GM23338 (cell line): ENCODE results near the gene CCNF. TPM values are rescaled to one million over a fixed set of nuclear protein-coding genes. Genes with fewer than 3 reads are reported as not detected.

Experiments
- ATAC-seq: fragments of 200-7000 bp; cut with Tn5 transposase; 3 replicates; pipeline ENCODE4 v1.9.1; 2020
- DNase-seq: peaks from one replicate; pipeline ENCODE4 v3.0.0-alpha.2; 2015; ENCODE audit warnings: low spot score
- H2AFZ ChIP-seq: fragments of 200-600 bp; sonication (generic); 2 replicates; pipeline ENCODE4 v1.8.0; 2016; ENCODE audit warnings: antibody characterized with exemption, mild to moderate bottlenecking, moderate library complexity
- H3F3A ChIP-seq: fragments of 200-600 bp; sonication (generic); replicated peaks from 2 replicates; pipeline ENCODE4 v1.8.0; 2017; ENCODE audit warnings: antibody characterized with exemption, mixed run types, low read depth
- H3K27ac ChIP-seq: fragments of 200-600 bp; sonication (generic); 2 replicates; pipeline ENCODE4 v1.6.1; 2016; ENCODE audit warnings: low read depth
- H3K27me3 ChIP-seq: fragments of 200-600 bp; sonication (generic); 2 replicates; pipeline ENCODE4 v1.8.0; 2016; ENCODE audit warnings: mild to moderate bottlenecking, mixed run types, moderate library complexity; ENCODE audit not compliant: insufficient read depth
- H3K36me3 ChIP-seq: fragments of 200-600 bp; sonication (generic); 2 replicates; pipeline ENCODE4 v1.8.0; 2016; ENCODE audit warnings: mild to moderate bottlenecking; ENCODE audit not compliant: insufficient read depth
- H3K4me1 ChIP-seq: fragments of 200-600 bp; sonication (generic); 2 replicates; pipeline ENCODE4 v1.8.0; 2016; ENCODE audit warnings: mild to moderate bottlenecking, moderate library complexity; ENCODE audit not compliant: insufficient read depth
- H3K4me2 ChIP-seq: fragments of 200-600 bp; sonication (generic); 2 replicates; pipeline ENCODE4 v1.7.1; 2017; ENCODE audit warnings: mixed run types
- H3K4me3 ChIP-seq: fragments of 200-600 bp; sonication (generic); 2 replicates; pipeline ENCODE4 v1.6.1; 2016; ENCODE audit warnings: mixed run types
- H3K79me2 ChIP-seq: fragments of 200-600 bp; sonication (generic); replicated peaks from 2 replicates; pipeline ENCODE4 v1.8.0; 2017; ENCODE audit warnings: mild to moderate bottlenecking; ENCODE audit not compliant: insufficient read depth
- H3K9me2 ChIP-seq: fragments of 200-600 bp; sonication (generic); 2 replicates; pipeline ENCODE4 v1.8.0; 2017; ENCODE audit not compliant: insufficient read depth
- H4K20me1 ChIP-seq: fragments of 200-600 bp; sonication (generic); replicated peaks from 2 replicates; pipeline ENCODE4 v1.8.0; 2017; ENCODE audit warnings: mild to moderate bottlenecking; ENCODE audit not compliant: insufficient read depth
- H3K27ac Mint-ChIP-seq: 2 replicates; pipeline ENCODE4 v1.8.0; 2020; ENCODE audit warnings: inconsistent platforms, mild to moderate bottlenecking, moderate library complexity, mixed read lengths
- H3K27me3 Mint-ChIP-seq: 3 replicates; pipeline ENCODE4 v1.8.0; 2022; ENCODE audit warnings: low read depth, mild to moderate bottlenecking, moderate library complexity, mixed read lengths, inconsistent platforms; ENCODE audit not compliant: insufficient read depth, poor library complexity
- H3K36me3 Mint-ChIP-seq: 3 replicates; pipeline ENCODE4 v1.8.0; 2021; ENCODE audit warnings: low read depth, mild to moderate bottlenecking, inconsistent platforms, moderate library complexity, mixed read lengths
- H3K4me1 Mint-ChIP-seq: 3 replicates; pipeline ENCODE4 v1.8.0; 2020; ENCODE audit warnings: mild to moderate bottlenecking, inconsistent platforms, mixed read lengths
- H3K4me3 Mint-ChIP-seq: 3 replicates; pipeline ENCODE4 v1.8.0; 2021; ENCODE audit warnings: moderate library complexity, mild to moderate bottlenecking, inconsistent platforms, mixed read lengths
- H3K9me3 Mint-ChIP-seq: 3 replicates; pipeline ENCODE4 v1.8.0; 2020; ENCODE audit warnings: moderate library complexity, mild to moderate bottlenecking, inconsistent platforms, mixed read lengths
- CREB1 ChIP-seq: fragments of 250-450 bp; sonication (Bioruptor Pico); IDR thresholded peaks from 2 replicates; pipeline ENCODE4 v1.5.0; 2020; ENCODE audit warnings: low read depth, mild to moderate bottlenecking, moderate library complexity
- EZH2 ChIP-seq: fragments of 200-600 bp; sonication (generic); IDR thresholded peaks from one replicate; pipeline ENCODE4 v1.8.0; 2017; ENCODE audit warnings: antibody characterized with exemption, mild to moderate bottlenecking, low read depth; ENCODE audit not compliant: unreplicated experiment
- EZH2phosphoT487 ChIP-seq: fragments of 200-600 bp; sonication (generic); IDR thresholded peaks from one replicate; pipeline ENCODE4 v1.8.1; 2018; ENCODE audit warnings: antibody characterized with exemption; ENCODE audit not compliant: unreplicated experiment
- JUNB ChIP-seq: IDR thresholded peaks from one replicate; pipeline ENCODE4 v1.6.1; 2016; ENCODE audit warnings: antibody characterized with exemption; ENCODE audit not compliant: unreplicated experiment
- NANOG ChIP-seq: IDR thresholded peaks from 2 replicates; pipeline ENCODE4 v1.6.1; 2016; ENCODE audit warnings: antibody characterized with exemption, borderline replicate concordance
- POLR2AphosphoS5 ChIP-seq: IDR thresholded peaks from 2 replicates; pipeline ENCODE4 v1.6.1; 2016; ENCODE audit warnings: antibody characterized with exemption, low read depth
- STAT1 ChIP-seq: IDR thresholded peaks from one replicate; pipeline ENCODE4 v1.6.1; 2016; ENCODE audit warnings: antibody characterized with exemption; ENCODE audit not compliant: unreplicated experiment
- ZNF114 ChIP-seq: fragments of 250-450 bp; sonication (Bioruptor Pico); IDR thresholded peaks from 2 replicates; pipeline ENCODE4 v1.5.0; 2020; ENCODE audit warnings: mild to moderate bottlenecking, moderate library complexity
- ZNF331 ChIP-seq: fragments of 250-450 bp; sonication (Bioruptor Pico); IDR thresholded peaks from 2 replicates; pipeline ENCODE4 v1.5.0; 2020; ENCODE audit warnings: low read depth, mild to moderate bottlenecking, moderate library complexity
- polyA plus RNA-seq: library from polyadenylated mRNA; unstranded; fragments of >200 nt; fragmentation: Nextera tagmentation; extraction: Ambion mirVana; gene quantifications from 2 replicates; pipeline ENCODE4 v1.2.1, GENCODE V29; 2016
- total RNA-seq: library from RNA; depleted of rRNA; stranded (reverse); fragments of >200 nt; shearing (Covaris generic); gene quantifications from 2 replicates; pipeline ENCODE4 v1.2.3, GENCODE V29; 2014
- TF ChIP-seq, protein P1 (sequence below): IDR thresholded peaks from 2 replicates; pipeline ENCODE4 v1.6.1; 2016; ENCODE audit warnings: antibody characterized with exemption
- TF ChIP-seq, protein P2 (sequence below): IDR thresholded peaks from one replicate; pipeline ENCODE4 v1.6.1; 2018; ENCODE audit warnings: antibody characterized with exemption; ENCODE audit not compliant: unreplicated experiment
- TF ChIP-seq, protein P3 (sequence below), 2 experiments: fragments of 200-600 bp in 1 of 2; sonication (generic) in 1 of 2; conservative IDR thresholded peaks; 2 replicates each; pipeline versions ENCODE4 v1.5.1 to v1.6.1; 2016 to 2017; ENCODE audit warnings: antibody characterized with exemption in 2 of 2, low read depth in 2 of 2, mild to moderate bottlenecking in 2 of 2, moderate library complexity in 1 of 2

CCNF gene
- total and polyA plus RNA-seq, 2 experiments from 2014 or later = 21.2 to 54.2 TPM

GRCh38 chr16:2494616-2495015, 65.4 kb downstream of the CCNF start (continued):
- TF ChIP-seq, protein P1, sequence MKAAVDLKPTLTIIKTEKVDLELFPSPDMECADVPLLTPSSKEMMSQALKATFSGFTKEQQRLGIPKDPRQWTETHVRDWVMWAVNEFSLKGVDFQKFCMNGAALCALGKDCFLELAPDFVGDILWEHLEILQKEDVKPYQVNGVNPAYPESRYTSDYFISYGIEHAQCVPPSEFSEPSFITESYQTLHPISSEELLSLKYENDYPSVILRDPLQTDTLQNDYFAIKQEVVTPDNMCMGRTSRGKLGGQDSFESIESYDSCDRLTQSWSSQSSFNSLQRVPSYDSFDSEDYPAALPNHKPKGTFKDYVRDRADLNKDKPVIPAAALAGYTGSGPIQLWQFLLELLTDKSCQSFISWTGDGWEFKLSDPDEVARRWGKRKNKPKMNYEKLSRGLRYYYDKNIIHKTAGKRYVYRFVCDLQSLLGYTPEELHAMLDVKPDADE = no peak

DNA sequence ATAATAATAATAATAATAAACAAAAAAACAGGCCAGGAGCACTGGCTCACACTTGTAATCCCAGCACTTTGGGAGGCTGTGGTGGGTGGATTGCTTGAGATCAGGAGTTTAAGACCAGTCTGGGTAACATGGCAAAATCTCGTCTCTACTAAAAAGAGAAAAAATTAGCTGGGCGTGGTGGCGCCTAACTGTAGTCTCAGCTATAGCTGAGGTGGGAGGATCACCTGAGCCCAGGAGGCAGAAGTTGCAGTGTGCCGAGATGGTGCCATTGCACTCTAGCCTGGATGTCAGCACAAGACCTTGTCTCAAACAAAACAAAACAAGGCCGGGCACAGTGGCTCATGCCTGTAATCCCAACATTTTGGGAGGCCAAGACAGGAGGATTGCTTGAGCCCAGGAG, 65.8 kb downstream of the CCNF start:
- H3K4me3 ChIP-seq = no peak overlapping the region
- Mint-ChIP-seq H3K27ac (no peak overlapping the region), H3K27me3 (peaks cover 6% of the 10 kb centered on the region), H3K36me3 (peaks cover 8% of the 10 kb centered on the region; the same call in 2 of the 3 replicates), H3K4me1 (no peaks in the 10 kb centered on the region), H3K9me3 (no peaks in the 10 kb centered on the region), H3K4me3 (no peak overlapping the region)
- no peak for DNase-seq
- H3F3A ChIP-seq = no peaks in the 10 kb centered on the region
- no peaks in the 10 kb centered on the region; the same call in 1 of the 2 replicates for H4K20me1 ChIP-seq
- H3K4me1 ChIP-seq = no peaks in the 10 kb centered on the region
- no peak overlapping the region for H3K27ac ChIP-seq
- no peaks in the 10 kb centered on the region for H3K36me3 ChIP-seq
- H3K27me3 ChIP-seq = no peaks in the 10 kb centered on the region
- no peaks in the 10 kb centered on the region for H3K79me2 ChIP-seq
- H2AFZ ChIP-seq = no peak overlapping the region
- H3K4me2 ChIP-seq = no peak overlapping the region
- no peak for ATAC-seq
- no peaks in the 10 kb centered on the region for H3K9me2 ChIP-seq
- TF ChIP-seq, protein P2, sequence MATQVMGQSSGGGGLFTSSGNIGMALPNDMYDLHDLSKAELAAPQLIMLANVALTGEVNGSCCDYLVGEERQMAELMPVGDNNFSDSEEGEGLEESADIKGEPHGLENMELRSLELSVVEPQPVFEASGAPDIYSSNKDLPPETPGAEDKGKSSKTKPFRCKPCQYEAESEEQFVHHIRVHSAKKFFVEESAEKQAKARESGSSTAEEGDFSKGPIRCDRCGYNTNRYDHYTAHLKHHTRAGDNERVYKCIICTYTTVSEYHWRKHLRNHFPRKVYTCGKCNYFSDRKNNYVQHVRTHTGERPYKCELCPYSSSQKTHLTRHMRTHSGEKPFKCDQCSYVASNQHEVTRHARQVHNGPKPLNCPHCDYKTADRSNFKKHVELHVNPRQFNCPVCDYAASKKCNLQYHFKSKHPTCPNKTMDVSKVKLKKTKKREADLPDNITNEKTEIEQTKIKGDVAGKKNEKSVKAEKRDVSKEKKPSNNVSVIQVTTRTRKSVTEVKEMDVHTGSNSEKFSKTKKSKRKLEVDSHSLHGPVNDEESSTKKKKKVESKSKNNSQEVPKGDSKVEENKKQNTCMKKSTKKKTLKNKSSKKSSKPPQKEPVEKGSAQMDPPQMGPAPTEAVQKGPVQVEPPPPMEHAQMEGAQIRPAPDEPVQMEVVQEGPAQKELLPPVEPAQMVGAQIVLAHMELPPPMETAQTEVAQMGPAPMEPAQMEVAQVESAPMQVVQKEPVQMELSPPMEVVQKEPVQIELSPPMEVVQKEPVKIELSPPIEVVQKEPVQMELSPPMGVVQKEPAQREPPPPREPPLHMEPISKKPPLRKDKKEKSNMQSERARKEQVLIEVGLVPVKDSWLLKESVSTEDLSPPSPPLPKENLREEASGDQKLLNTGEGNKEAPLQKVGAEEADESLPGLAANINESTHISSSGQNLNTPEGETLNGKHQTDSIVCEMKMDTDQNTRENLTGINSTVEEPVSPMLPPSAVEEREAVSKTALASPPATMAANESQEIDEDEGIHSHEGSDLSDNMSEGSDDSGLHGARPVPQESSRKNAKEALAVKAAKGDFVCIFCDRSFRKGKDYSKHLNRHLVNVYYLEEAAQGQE = no peak
- no peak for TF ChIP-seq JUNB
- TF ChIP-seq EZH2 = no peak
- TF ChIP-seq, protein P1 = no peak
- no peak for TF ChIP-seq EZH2phosphoT487
- TF ChIP-seq, protein P3, sequence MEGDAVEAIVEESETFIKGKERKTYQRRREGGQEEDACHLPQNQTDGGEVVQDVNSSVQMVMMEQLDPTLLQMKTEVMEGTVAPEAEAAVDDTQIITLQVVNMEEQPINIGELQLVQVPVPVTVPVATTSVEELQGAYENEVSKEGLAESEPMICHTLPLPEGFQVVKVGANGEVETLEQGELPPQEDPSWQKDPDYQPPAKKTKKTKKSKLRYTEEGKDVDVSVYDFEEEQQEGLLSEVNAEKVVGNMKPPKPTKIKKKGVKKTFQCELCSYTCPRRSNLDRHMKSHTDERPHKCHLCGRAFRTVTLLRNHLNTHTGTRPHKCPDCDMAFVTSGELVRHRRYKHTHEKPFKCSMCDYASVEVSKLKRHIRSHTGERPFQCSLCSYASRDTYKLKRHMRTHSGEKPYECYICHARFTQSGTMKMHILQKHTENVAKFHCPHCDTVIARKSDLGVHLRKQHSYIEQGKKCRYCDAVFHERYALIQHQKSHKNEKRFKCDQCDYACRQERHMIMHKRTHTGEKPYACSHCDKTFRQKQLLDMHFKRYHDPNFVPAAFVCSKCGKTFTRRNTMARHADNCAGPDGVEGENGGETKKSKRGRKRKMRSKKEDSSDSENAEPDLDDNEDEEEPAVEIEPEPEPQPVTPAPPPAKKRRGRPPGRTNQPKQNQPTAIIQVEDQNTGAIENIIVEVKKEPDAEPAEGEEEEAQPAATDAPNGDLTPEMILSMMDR (conservative IDR thresholded peaks at IDR 0.05; ENCODE audit: low read depth in 2 of 2) = no peak
- TF ChIP-seq CREB1 (CRISPR knock-in tag) = no peak
- TF ChIP-seq ZNF114 (CRISPR knock-in tag) = no peak
- no peak for TF ChIP-seq ZNF331 (CRISPR knock-in tag)
- no peak for TF ChIP-seq POLR2AphosphoS5
- TF ChIP-seq STAT1 = no peak
- no peak for TF ChIP-seq NANOG
